HL-60 (cell line): ENCODE data around the gene ABCA4.

Source experiments
- DNase-seq, 2 experiments: peaks; one replicate each; pipeline ENCODE4 v3.0.0-alpha.2; 2010 to 2020; ENCODE audit warnings: low read depth in 1 of 2, low spot score in 1 of 2
- H3K27ac ChIP-seq: fragments of 250-450 bp; sonication (Bioruptor Pico); replicated peaks from 2 replicates; pipeline ENCODE4 v1.5.1; 2020; ENCODE audit warnings: mild to moderate bottlenecking, moderate library complexity
- H3K27me3 ChIP-seq: fragments of 250-450 bp; sonication (Bioruptor Pico); 2 replicates; pipeline ENCODE4 v1.5.1; 2021; ENCODE audit warnings: mild to moderate bottlenecking, moderate library complexity; ENCODE audit not compliant: insufficient read depth, poor library complexity, severe bottlenecking
- H3K4me3 ChIP-seq: replicated peaks from 2 replicates; pipeline ENCODE4 v1.5.1; 2011; ENCODE audit warnings: mild to moderate bottlenecking, control low read depth, low read length; ENCODE audit not compliant: insufficient read depth
- CTCF ChIP-seq: IDR thresholded peaks from one replicate; pipeline ENCODE4 v1.5.1; 2011; ENCODE audit warnings: low read length, control low read depth, inconsistent platforms; ENCODE audit not compliant: insufficient read depth
- GABPA ChIP-seq: IDR thresholded peaks from 2 replicates; pipeline ENCODE4 v1.6.1; 2012; ENCODE audit warnings: low read depth
- POLR2AphosphoS5 ChIP-seq: IDR thresholded peaks from 2 replicates; pipeline ENCODE4 v1.6.1; 2012; ENCODE audit warnings: low read depth
- REST ChIP-seq: IDR thresholded peaks from 2 replicates; pipeline ENCODE4 v1.6.1; 2012; ENCODE audit warnings: low read depth; ENCODE audit not compliant: insufficient replicate concordance
- SPI1 ChIP-seq: IDR thresholded peaks from 2 replicates; pipeline ENCODE4 v1.6.1; 2012; ENCODE audit warnings: low read depth, mild to moderate bottlenecking, borderline replicate concordance

Gene ABCA4

GRCh38 chr1:94118471-94118870 lies 2.5 kb downstream of the ABCA4 start:
- no peak for TF ChIP-seq REST
- TF ChIP-seq GABPA: no peak
- DNase-seq: no peak
- peaks cover 4% of the 10 kb centered on the region for H3K27me3 ChIP-seq

GRCh38 chr1:94118013-94118412 lies 2.9 kb downstream of the ABCA4 start:
- H3K27ac ChIP-seq: no peak overlapping the region
- H3K4me3 ChIP-seq: no peak overlapping the region
- DNase-seq: no peak
- TF ChIP-seq REST (no peak), SPI1 (no peak), POLR2AphosphoS5 (no peak), CTCF (no peak), GABPA (no peak)
- peaks cover 4% of the 10 kb centered on the region for H3K27me3 ChIP-seq

More at GRCh38 chr1:94118471-94118870, 2.5 kb downstream of the ABCA4 start:
- Histone ChIP-seq H3K27ac (no peak overlapping the region), H3K4me3 (no peak overlapping the region)

- TF ChIP-seq GABPA (no peak), POLR2AphosphoS5 (no peak), SPI1 (no peak), REST (no peak), CTCF (no peak)
- H3K27me3 ChIP-seq: peaks cover 4% of the 10 kb centered on the region
- no peak overlapping the region for H3K4me3 ChIP-seq
- H3K27ac ChIP-seq: no peak overlapping the region
- DNase-seq: no peak
These were observed 3.6 kb downstream of the ABCA4 start for GRCh38 chr1:94117259-94117851.
